ENCODE measurements around the gene LAMA4.

DNA sequence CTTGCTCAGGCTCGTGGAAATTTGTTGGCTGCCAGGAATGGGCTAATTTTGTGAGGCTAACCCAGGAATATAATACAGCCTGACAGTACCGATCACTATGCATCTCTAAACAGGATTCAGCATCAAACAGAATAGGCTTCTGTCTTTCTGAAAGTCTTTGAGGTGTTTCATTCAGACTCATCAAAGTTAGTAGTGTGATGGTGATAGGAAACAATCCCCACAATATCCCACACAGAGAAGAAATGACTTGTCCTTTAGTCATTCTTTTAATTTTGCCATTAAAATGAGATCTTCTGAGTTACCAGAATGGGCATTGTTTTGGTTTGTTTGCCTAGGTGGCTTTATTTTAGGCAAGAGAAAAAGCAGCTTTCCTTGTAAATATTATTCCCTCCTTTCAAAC, 112.7 kb downstream of the LAMA4 start:
- TF ChIP-seq, protein P1, sequence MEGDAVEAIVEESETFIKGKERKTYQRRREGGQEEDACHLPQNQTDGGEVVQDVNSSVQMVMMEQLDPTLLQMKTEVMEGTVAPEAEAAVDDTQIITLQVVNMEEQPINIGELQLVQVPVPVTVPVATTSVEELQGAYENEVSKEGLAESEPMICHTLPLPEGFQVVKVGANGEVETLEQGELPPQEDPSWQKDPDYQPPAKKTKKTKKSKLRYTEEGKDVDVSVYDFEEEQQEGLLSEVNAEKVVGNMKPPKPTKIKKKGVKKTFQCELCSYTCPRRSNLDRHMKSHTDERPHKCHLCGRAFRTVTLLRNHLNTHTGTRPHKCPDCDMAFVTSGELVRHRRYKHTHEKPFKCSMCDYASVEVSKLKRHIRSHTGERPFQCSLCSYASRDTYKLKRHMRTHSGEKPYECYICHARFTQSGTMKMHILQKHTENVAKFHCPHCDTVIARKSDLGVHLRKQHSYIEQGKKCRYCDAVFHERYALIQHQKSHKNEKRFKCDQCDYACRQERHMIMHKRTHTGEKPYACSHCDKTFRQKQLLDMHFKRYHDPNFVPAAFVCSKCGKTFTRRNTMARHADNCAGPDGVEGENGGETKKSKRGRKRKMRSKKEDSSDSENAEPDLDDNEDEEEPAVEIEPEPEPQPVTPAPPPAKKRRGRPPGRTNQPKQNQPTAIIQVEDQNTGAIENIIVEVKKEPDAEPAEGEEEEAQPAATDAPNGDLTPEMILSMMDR (IDR thresholded peaks at IDR 0.05; ENCODE audit: low read depth, low read length, missing input control), result no peak
- no peak for TF ChIP-seq MAX (IDR thresholded peaks at IDR 0.05)
- TF ChIP-seq REST (IDR thresholded peaks at IDR 0.05), result no peak

All from liver (tissue), 2 donors.